BLaER1 treated with 17β-estradiol and CSF1 and Interleukin-3, amounts not matched to agents 10 nM and 100 nM (cell line): Measurements from ENCODE around the gene CAGE1.

Experiments used
- H3K27ac ChIP-seq, 11 experiments: shearing (Covaris generic); formaldehyde crosslinking; 2 replicates each; pipeline ENCODE4 v1.8.1; 2022
- H3K27me3 ChIP-seq, 11 experiments: shearing (Covaris generic); formaldehyde crosslinking; 2 replicates each; pipeline ENCODE4 v1.8.1; 2022
- H3K36me3 ChIP-seq, 11 experiments: shearing (Covaris generic); formaldehyde crosslinking; 2 replicates each; pipeline ENCODE4 v1.8.1; 2022
- H3K4me1 ChIP-seq, 10 experiments: shearing (Covaris generic); formaldehyde crosslinking; 2 replicates each; pipeline ENCODE4 v1.8.1; 2022
- H3K4me2 ChIP-seq, 11 experiments: shearing (Covaris generic); formaldehyde crosslinking; 2 replicates each; pipeline ENCODE4 v1.8.1; 2022
- H3K4me3 ChIP-seq, 10 experiments: shearing (Covaris generic); formaldehyde crosslinking; 2 replicates each; pipeline ENCODE4 v1.8.1; 2022
- H3K9ac ChIP-seq, 11 experiments: shearing (Covaris generic); formaldehyde crosslinking; 2 replicates each; pipeline ENCODE4 v1.8.1; 2022
- H3K9me3 ChIP-seq, 11 experiments: shearing (Covaris generic); formaldehyde crosslinking; replicated peaks in 1 of 11; 2 replicates each; pipeline ENCODE4 v1.8.1; 2022
- H4K20me1 ChIP-seq, 11 experiments: shearing (Covaris generic); formaldehyde crosslinking; 2 replicates each; pipeline ENCODE4 v1.8.1; 2022
- Cebpa-rat ChIP-seq, 11 experiments: shearing (Covaris generic); IDR thresholded peaks; 2 replicates each; pipeline ENCODE4 v1.8.1; 2022

Gene CAGE1

DNA sequence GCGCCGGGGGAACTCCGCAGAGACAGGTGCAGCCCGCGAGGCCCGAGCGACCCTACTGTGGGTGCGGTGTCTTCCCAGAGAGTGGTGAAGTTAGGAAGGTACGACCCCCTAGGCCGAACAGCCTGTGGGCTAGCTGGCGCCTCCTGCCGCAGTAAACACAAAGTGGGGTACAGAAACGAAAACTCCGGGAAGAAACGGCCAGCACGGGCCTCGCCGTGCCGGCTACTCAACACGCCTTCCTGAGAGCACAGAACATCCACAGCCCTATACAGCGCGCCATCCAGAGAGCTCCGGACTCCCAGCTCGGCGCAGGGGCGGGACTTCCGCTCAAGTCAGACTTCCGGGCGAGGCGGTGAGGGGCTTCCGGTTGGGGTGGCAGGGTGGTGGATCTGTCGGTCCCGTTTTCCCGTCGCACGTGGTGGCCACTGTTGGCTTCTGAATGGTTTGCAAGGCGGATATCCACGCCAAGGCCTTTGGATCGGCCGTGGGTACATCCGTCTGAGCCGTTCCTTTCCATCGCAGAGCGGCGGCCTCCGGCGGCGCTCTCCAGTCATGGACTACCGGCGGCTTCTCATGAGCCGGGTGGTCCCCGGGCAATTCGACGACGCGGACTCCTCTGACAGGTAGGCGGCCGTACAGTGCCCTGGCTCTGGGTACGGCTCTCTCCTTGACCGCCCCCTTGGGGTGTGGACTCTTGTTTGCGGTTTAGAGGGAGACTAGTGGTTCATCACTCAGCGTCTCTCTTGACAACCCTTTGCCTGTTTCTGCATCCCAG is at the start of gene CAGE1, which contains the start of gene RIOK1:
Gene CAGE1, minus strand, starts transcription at position 292 of the 775 bp plus-strand sequence. CDS start 2,569 bp downstream, outside the sequence.
Gene RIOK1, plus strand, starts transcription at position 358 of the 775 bp plus-strand sequence. Its CDS starts 195 bp downstream, at position 553.
- Histone ChIP-seq H3K36me3 (peaks cover 9 to 34% (median 23%) of the 10 kb centered on the region in 11 experiments; a peak in 21 of 22 replicates), H3K9ac (peak within 1 kb of the TSS; percentile 78 to 89 (median 87)), H3K4me3 (peak within 1 kb of the TSS; percentile 71 to 84 (median 81)), H4K20me1 (peaks cover 0 to 45% (median 27%) of the 10 kb centered on the region in 11 experiments; a peak in 14 of 22 replicates), H3K27me3 (no peaks in the 10 kb centered on the region), H3K4me2 (peak within 1 kb of the TSS; percentile 83 to 97 (median 93)), H3K27ac (peak within 1 kb of the TSS; percentile 75 to 89 (median 84)), H3K9me3 (no peaks in the 10 kb centered on the region), H3K4me1 (peaks cover 24 to 35% (median 31%) of the 10 kb centered on the region in 10 experiments)
- TF ChIP-seq Cebpa-rat (IDR thresholded peaks at IDR 0.05) = no peak

DNA sequence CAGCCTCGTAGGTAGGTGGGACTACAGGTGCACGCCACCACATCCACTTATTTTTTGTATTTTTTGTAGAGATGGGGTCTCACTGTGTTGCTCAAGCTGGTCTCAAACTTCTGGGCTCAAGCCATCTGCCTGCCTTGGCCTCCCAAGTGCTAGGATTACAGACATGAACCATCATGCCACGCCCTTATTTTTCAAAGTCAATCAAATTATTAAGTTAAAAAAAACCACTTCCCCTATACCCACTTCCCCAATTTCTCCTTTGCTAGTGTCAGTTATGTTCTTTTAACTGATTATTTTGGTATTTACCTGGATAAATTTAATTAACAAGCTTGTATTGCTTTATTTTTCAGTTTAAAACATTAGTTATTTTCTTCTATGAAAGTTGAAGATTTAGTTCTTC is 49.7 kb upstream of the CAGE1 start:
- peak overlapping the region in 2 of 11 experiments; percentile 53 to 62; a peak in 5 of 22 replicates for H3K9ac ChIP-seq
- H3K4me1 ChIP-seq = peaks cover 30 to 41% (median 33%) of the 10 kb centered on the region in 10 experiments
- peak overlapping the region in 9 of 11 experiments; percentile 49 to 76 (median 65); a peak in 17 of 22 replicates for H3K27ac ChIP-seq
- peak overlapping the region; percentile 60 to 94 (median 73) for H3K4me2 ChIP-seq
- TF ChIP-seq Cebpa-rat (IDR thresholded peaks at IDR 0.05) = no peak
- H3K9me3 ChIP-seq = peaks cover 5 to 37% (median 24%) of the 10 kb centered on the region in 11 experiments; a peak in 19 of 22 replicates
- H4K20me1 ChIP-seq = no peaks in the 10 kb centered on the region
- no peaks in the 10 kb centered on the region for H3K27me3 ChIP-seq
- no peaks in the 10 kb centered on the region for H3K36me3 ChIP-seq
- H3K4me3 ChIP-seq = peak overlapping the region in 2 of 10 experiments; percentile 15 to 30; a peak in 3 of 20 replicates

- H3K36me3 ChIP-seq = no peaks in the 10 kb centered on the region
- peak overlapping the region; percentile 8 to 86 (median 72); a peak in 20 of 22 replicates for H3K4me2 ChIP-seq
- H4K20me1 ChIP-seq = no peaks in the 10 kb centered on the region
- peaks cover 5 to 37% (median 24%) of the 10 kb centered on the region in 11 experiments; a peak in 19 of 22 replicates for H3K9me3 ChIP-seq
- H3K27me3 ChIP-seq = no peaks in the 10 kb centered on the region
- no peak overlapping the region for H3K4me3 ChIP-seq
- no peak overlapping the region for H3K9ac ChIP-seq
- no peak for TF ChIP-seq Cebpa-rat (IDR thresholded peaks at IDR 0.05)
- peaks cover 30 to 41% (median 33%) of the 10 kb centered on the region in 10 experiments for H3K4me1 ChIP-seq
- H3K27ac ChIP-seq = peak overlapping the region in 6 of 11 experiments; percentile 43 to 76 (median 66); a peak in 7 of 22 replicates
These were observed 48.5 kb upstream of the CAGE1 start for GRCh38 chr6:7438011-7438410.

DNA sequence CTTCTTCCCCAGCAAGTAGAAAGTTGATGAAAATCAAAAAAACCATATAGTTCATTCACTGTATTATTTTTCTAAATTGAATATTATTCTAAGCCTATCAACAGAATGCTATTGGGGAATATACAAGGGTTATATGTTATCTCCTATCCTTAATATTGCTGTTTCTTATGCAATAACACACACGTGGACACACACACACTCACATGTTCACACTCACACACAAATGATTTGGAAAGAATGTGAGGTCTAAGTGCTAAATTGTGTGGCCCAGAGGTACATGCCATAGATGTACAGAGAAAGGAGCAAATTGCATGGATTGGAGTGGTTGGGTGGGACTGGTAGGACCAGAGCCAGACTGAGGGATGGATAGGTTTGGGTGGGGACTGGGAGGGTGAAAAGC is 45.1 kb upstream of the CAGE1 start:
- Histone ChIP-seq H3K9me3 (peaks cover 5 to 24% (median 14%) of the 10 kb centered on the region in 11 experiments; a peak in 17 of 22 replicates), H3K4me1 (peaks cover 16 to 40% (median 27%) of the 10 kb centered on the region in 10 experiments), H3K9ac (no peak overlapping the region), H3K27ac (no peak overlapping the region), H3K27me3 (no peaks in the 10 kb centered on the region), H4K20me1 (no peaks in the 10 kb centered on the region), H3K4me3 (no peak overlapping the region), H3K4me2 (no peak overlapping the region), H3K36me3 (no peaks in the 10 kb centered on the region)
- no peak for TF ChIP-seq Cebpa-rat (IDR thresholded peaks at IDR 0.05)

- H3K36me3 ChIP-seq = no peaks in the 10 kb centered on the region
- H3K4me1 ChIP-seq = peaks cover 3 to 26% (median 12%) of the 10 kb centered on the region in 10 experiments
- peaks cover 5 to 24% (median 14%) of the 10 kb centered on the region in 11 experiments; a peak in 17 of 22 replicates for H3K9me3 ChIP-seq
- H3K27me3 ChIP-seq = no peaks in the 10 kb centered on the region
- TF ChIP-seq Cebpa-rat (IDR thresholded peaks at IDR 0.05) = no peak
- H3K9ac ChIP-seq = no peak overlapping the region
- no peak overlapping the region for H3K4me3 ChIP-seq
- H3K4me2 ChIP-seq = no peak overlapping the region
- no peak overlapping the region for H3K27ac ChIP-seq
- no peaks in the 10 kb centered on the region for H4K20me1 ChIP-seq
These were observed 43.6 kb upstream of the CAGE1 start for GRCh38 chr6:7433121-7433617.

DNA sequence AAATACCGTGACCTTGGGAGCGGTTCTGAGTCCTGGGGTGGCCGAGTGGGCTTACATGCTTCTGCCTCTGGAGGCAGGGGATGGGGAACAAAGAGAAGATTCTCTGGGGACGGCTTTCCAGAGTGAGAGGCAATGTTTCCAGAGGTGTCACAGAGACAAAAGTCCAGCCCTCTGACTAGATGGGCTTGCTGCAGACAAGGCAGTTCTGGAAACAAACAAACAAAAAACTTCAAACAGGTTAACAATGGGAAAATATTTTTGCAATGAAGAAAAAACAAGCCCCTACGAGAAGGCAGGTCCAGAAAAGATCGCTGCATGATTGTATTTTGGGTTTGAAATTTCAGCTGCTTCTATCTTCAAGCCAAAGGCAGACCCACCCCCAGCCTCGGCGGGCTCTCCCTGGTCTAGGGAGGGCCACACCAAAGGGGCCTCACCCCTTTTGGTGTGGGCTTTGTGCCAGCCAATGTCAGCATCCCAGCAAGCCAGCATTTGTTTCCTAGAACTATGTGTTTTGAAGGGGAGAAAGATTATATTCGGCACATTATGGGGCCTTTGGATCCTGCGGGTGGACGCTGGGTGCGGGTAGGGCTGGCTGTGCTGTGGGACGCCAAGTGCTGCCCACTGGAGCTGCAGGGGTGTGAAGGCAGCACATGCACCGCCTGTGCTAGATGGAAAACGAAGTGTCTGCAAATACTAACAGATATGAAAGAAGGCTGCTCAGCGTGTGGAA is 43.0 kb upstream of the CAGE1 start:
- Histone ChIP-seq H3K4me1 (peaks cover 0 to 20% (median 9%) of the 10 kb centered on the region in 10 experiments; a peak in 10 of 20 replicates), H3K9me3 (peaks cover 5 to 24% (median 14%) of the 10 kb centered on the region in 11 experiments; a peak in 17 of 22 replicates), H3K36me3 (no peaks in the 10 kb centered on the region), H3K9ac (no peak overlapping the region), H3K4me2 (no peak overlapping the region), H3K4me3 (no peak overlapping the region), H3K27ac (no peak overlapping the region), H4K20me1 (no peaks in the 10 kb centered on the region), H3K27me3 (no peaks in the 10 kb centered on the region)
- no peak for TF ChIP-seq Cebpa-rat (IDR thresholded peaks at IDR 0.05)

- Histone ChIP-seq H3K4me2 (peak overlapping the region in 5 of 11 experiments; percentile 14 to 45 (median 41); a peak in 8 of 22 replicates), H3K9ac (no peak overlapping the region), H3K36me3 (no peaks in the 10 kb centered on the region), H3K27me3 (no peaks in the 10 kb centered on the region), H3K4me3 (no peak overlapping the region), H4K20me1 (no peaks in the 10 kb centered on the region), H3K9me3 (peaks cover 5 to 20% (median 14%) of the 10 kb centered on the region in 11 experiments; a peak in 17 of 22 replicates), H3K27ac (no peak overlapping the region), H3K4me1 (peaks cover 0 to 20% (median 9%) of the 10 kb centered on the region in 10 experiments; a peak in 10 of 20 replicates)
- TF ChIP-seq Cebpa-rat (IDR thresholded peaks at IDR 0.05) = no peak
These were observed 42.3 kb upstream of the CAGE1 start for GRCh38 chr6:7431674-7432390.

- Histone ChIP-seq H3K27ac (no peak overlapping the region), H3K4me2 (peak overlapping the region in 5 of 11 experiments; percentile 14 to 45 (median 41); a peak in 9 of 22 replicates), H3K4me3 (no peak overlapping the region), H3K4me1 (peaks cover 0 to 20% (median 9%) of the 10 kb centered on the region in 10 experiments; a peak in 10 of 20 replicates), H4K20me1 (no peaks in the 10 kb centered on the region), H3K9ac (no peak overlapping the region), H3K36me3 (no peaks in the 10 kb centered on the region), H3K9me3 (peaks cover 4 to 18% (median 11%) of the 10 kb centered on the region in 11 experiments; a peak in 17 of 22 replicates), H3K27me3 (no peaks in the 10 kb centered on the region)
- TF ChIP-seq Cebpa-rat (IDR thresholded peaks at IDR 0.05) = no peak
These were observed 41.8 kb upstream of the CAGE1 start for GRCh38 chr6:7431313-7431673.
